Smooth muscle cell (in vitro differentiated cells): ENCODE measurements around the gene NRXN2. TPM values are rescaled to one million over a fixed set of nuclear protein-coding genes. Genes with fewer than 3 reads are reported as not detected.

Experiments used
- DNase-seq: peaks from one replicate; lab custom pipeline; 2025; ENCODE audit not compliant: unreplicated experiment; lab: John Stamatoyannopoulos, UW
- H2AFZ ChIP-seq: fragments of 200-600 bp; sonication (generic); 2 replicates; pipeline ENCODE4 v1.6.0; 2016; ENCODE audit warnings: antibody characterized with exemption, low read depth, mild to moderate bottlenecking
- H3F3A ChIP-seq: fragments of 200-600 bp; sonication (generic); 2 replicates; pipeline ENCODE4 v1.6.0; 2017; ENCODE audit warnings: antibody characterized with exemption, low read depth
- H3K27ac ChIP-seq: fragments of 200-600 bp; sonication (generic); 2 replicates; pipeline ENCODE4 v1.5.1; 2016; ENCODE audit warnings: low read depth, mild to moderate bottlenecking
- H3K27me3 ChIP-seq: fragments of 200-600 bp; sonication (generic); 2 replicates; pipeline ENCODE4 v1.6.1; 2016; ENCODE audit warnings: low read depth, mild to moderate bottlenecking
- H3K36me3 ChIP-seq: fragments of 200-600 bp; sonication (generic); 2 replicates; pipeline ENCODE4 v1.5.1; 2016; ENCODE audit warnings: low read depth
- H3K4me1 ChIP-seq: fragments of 200-600 bp; sonication (generic); 2 replicates; pipeline ENCODE4 v1.5.1; 2016; ENCODE audit warnings: low read depth
- H3K4me2 ChIP-seq: fragments of 200-600 bp; sonication (generic); 2 replicates; pipeline ENCODE4 v1.6.0; 2016; ENCODE audit warnings: mild to moderate bottlenecking
- H3K4me3 ChIP-seq: fragments of 200-600 bp; sonication (generic); 2 replicates; pipeline ENCODE4 v1.5.1; 2016; ENCODE audit warnings: mild to moderate bottlenecking
- H3K79me2 ChIP-seq: fragments of 200-600 bp; sonication (generic); 2 replicates; pipeline ENCODE4 v1.6.0; 2016; ENCODE audit warnings: low read depth, mild to moderate bottlenecking
- H3K9ac ChIP-seq: fragments of 200-600 bp; sonication (generic); 2 replicates; pipeline ENCODE4 v1.6.0; 2016; ENCODE audit warnings: low read depth
- H3K9me3 ChIP-seq: fragments of 200-600 bp; sonication (generic); replicated peaks from 2 replicates; pipeline ENCODE4 v1.5.1; 2016; ENCODE audit warnings: low read depth
- H4K20me1 ChIP-seq: fragments of 200-600 bp; sonication (generic); 2 replicates; pipeline ENCODE4 v1.6.0; 2016; ENCODE audit warnings: low read depth
- CTCF ChIP-seq: fragments of 200-600 bp; sonication (generic); IDR thresholded peaks from 2 replicates; pipeline ENCODE4 v1.5.1; 2017; ENCODE audit warnings: borderline replicate concordance, mild to moderate bottlenecking, antibody characterized with exemption; ENCODE audit not compliant: insufficient read depth, poor library complexity, severe bottlenecking
- WGBS: methylation state at CpG from one replicate; pipeline ENCODE4 v1.1.7; 2016; ENCODE audit warnings: low lambda C conversion rate; 5-methylcytosine and 5-hydroxymethylcytosine counted together
- polyA plus RNA-seq: library from polyadenylated mRNA; unstranded; fragments of >200 nt; fragmentation: Nextera tagmentation; extraction: Ambion mirVana; gene quantifications from 2 replicates; pipeline ENCODE4 v1.2.1, GENCODE V29; 2016
- total RNA-seq: library from RNA; depleted of rRNA; stranded (reverse); fragments of >200 nt; gene quantifications from 2 replicates; pipeline ENCODE4 v1.2.3, GENCODE V29; 2014

The NRXN2 gene
- total and polyA plus RNA-seq, 2 experiments from 2014 or later, result 1.4 to 1.7 TPM

DNA sequence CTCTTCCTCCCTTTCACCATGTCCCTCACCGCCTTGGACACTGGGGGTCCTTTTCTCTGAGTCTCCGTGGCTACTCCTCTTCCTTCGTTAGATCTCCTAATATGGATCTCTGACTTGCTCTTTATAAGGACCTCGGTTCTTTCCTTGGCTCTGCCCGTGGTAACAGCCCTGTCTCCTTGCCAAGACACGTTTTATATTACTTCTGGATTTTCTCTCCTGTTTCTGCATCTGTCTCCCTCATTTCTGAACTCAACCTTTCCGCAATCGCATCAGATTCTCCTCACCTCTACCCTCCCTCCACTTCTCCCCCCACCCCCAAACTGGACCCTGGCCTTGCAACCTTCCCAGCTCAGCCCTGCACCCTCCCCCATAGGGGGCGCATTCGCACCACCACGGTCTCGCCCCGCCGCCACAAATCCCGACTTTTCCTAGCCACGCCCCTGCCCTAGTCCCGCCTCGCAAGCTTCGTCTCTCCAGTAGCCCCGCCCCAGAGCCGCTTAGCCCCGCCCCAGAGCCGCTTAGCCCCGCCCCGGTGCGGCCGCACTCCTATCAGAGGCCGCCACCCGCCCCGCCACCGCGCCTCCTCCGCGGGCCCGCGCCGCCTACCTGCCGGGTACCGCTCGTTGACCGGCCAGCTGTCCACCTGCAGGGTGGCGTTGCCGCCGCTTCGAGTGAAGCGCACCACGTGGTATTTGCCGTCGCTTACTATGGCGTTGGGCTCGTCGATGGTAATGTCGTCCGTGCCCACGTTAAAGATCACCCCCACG, 93.0 kb downstream of the NRXN2 start:
- H3K4me3 ChIP-seq, result no peak overlapping the region
- H2AFZ ChIP-seq, result no peak overlapping the region
- H3K36me3 ChIP-seq, result no peaks in the 10 kb centered on the region
- no peaks in the 10 kb centered on the region for H4K20me1 ChIP-seq
- no peak overlapping the region for H3K27ac ChIP-seq
- H3K4me2 ChIP-seq, result no peak overlapping the region
- no peak overlapping the region for H3K9ac ChIP-seq
- H3K4me1 ChIP-seq, result no peaks in the 10 kb centered on the region
- TF ChIP-seq CTCF, result no peak
- H3F3A ChIP-seq, result no peaks in the 10 kb centered on the region
- no peaks in the 10 kb centered on the region for H3K79me2 ChIP-seq
- peaks cover 27% of the 10 kb centered on the region for H3K27me3 ChIP-seq
- 32% methylated on average over 46 of the region's 56 CpGs for WGBS
- DNase-seq, result no peak
- H3K9me3 ChIP-seq, result no peaks in the 10 kb centered on the region

- H3K27me3 ChIP-seq, result peaks cover 26% of the 10 kb centered on the region
These were observed 93.9 kb downstream of the NRXN2 start for GRCh38 chr11:64629103-64629502.

DNA sequence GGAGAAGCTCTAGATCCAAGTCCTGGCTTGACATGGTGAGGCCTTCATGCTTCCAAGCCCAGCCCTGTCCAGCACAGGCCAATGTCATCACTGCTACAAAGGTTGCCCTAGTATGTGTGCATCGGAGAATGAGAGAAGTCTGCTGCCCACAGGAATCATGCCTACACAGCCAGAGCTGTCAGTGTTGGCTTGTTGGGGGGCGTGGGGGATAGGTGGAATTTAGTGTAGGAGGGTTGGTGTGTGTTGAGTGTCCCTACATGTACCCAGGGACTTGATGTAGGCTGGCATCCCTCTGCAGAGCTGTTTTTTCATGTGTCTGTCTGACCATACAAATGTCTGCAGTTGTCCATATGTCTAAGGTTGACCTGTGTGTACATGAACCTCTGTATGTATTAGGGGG, 94.4 kb downstream of the NRXN2 start:
- no peak for TF ChIP-seq CTCF
- no peaks in the 10 kb centered on the region for H4K20me1 ChIP-seq
- H3K4me1 ChIP-seq, result no peaks in the 10 kb centered on the region
- H3K36me3 ChIP-seq, result no peaks in the 10 kb centered on the region
- no peaks in the 10 kb centered on the region for H3K79me2 ChIP-seq
- H3K9me3 ChIP-seq, result no peaks in the 10 kb centered on the region
- no peak overlapping the region for H3K9ac ChIP-seq
- H3K27me3 ChIP-seq, result peaks cover 22% of the 10 kb centered on the region
- no peak overlapping the region for H2AFZ ChIP-seq
- H3K27ac ChIP-seq, result no peak overlapping the region
- H3K4me3 ChIP-seq, result no peak overlapping the region
- no peak overlapping the region for H3K4me2 ChIP-seq
- 97% methylated on average over 2 of the region's 2 CpGs for WGBS
- no peak for DNase-seq
- no peaks in the 10 kb centered on the region for H3F3A ChIP-seq

More at GRCh38 chr11:64629103-64629502, 93.9 kb downstream of the NRXN2 start:
- Histone ChIP-seq H3K4me2 (no peak overlapping the region), H3K9me3 (no peaks in the 10 kb centered on the region), H3K79me2 (no peaks in the 10 kb centered on the region), H3K36me3 (no peaks in the 10 kb centered on the region), H3K4me3 (no peak overlapping the region), H2AFZ (no peak overlapping the region), H3K4me1 (no peaks in the 10 kb centered on the region), H3F3A (no peaks in the 10 kb centered on the region), H3K27ac (no peak overlapping the region), H3K9ac (no peak overlapping the region), H4K20me1 (no peaks in the 10 kb centered on the region)
- DNase-seq, result no peak
- no peak for TF ChIP-seq CTCF
- 87% methylated on average over 6 of the region's 6 CpGs for WGBS

DNA sequence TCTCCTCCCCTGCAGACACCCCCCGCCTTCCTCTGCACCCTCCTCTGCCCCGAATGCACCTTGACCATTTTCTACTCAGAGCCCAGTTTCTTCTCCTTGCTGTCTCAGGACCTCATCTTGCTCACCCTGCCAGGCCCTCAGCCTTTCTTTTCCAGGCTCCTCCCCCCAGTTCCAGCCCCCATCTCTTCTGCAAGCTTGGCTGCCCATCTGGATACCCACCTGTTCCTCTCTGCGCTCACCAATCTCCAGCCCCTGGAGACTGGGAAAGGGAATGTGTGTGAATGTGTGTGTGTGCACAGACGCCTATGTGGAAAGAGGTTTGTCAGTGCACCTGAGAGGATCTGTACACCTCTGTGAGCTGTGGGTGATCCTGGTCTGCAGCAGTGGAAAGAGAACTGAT, 95.6 kb downstream of the NRXN2 start:
- no peaks in the 10 kb centered on the region for H3F3A ChIP-seq
- no peaks in the 10 kb centered on the region for H3K36me3 ChIP-seq
- DNase-seq, result no peak
- H3K79me2 ChIP-seq, result no peaks in the 10 kb centered on the region
- no peaks in the 10 kb centered on the region for H4K20me1 ChIP-seq
- H3K9ac ChIP-seq, result no peak overlapping the region
- no peak overlapping the region for H2AFZ ChIP-seq
- H3K27ac ChIP-seq, result no peak overlapping the region
- WGBS, result 94% methylated on average over 3 of the region's 4 CpGs
- H3K4me2 ChIP-seq, result no peak overlapping the region
- TF ChIP-seq CTCF, result no peak
- no peaks in the 10 kb centered on the region for H3K4me1 ChIP-seq
- no peaks in the 10 kb centered on the region for H3K9me3 ChIP-seq
- peaks cover 22% of the 10 kb centered on the region for H3K27me3 ChIP-seq
- H3K4me3 ChIP-seq, result no peak overlapping the region
